HG02884 (cell line): ENCODE data around the gene ARMS2.

Experiments used
- ATAC-seq: cut with Tn5 transposase; IDR thresholded peaks from one replicate; pipeline ENCODE4 v1.9.1; 2021; ENCODE audit warnings: mild to moderate bottlenecking, moderate library complexity; ENCODE audit not compliant: unreplicated experiment

Gene ARMS2, protein sequence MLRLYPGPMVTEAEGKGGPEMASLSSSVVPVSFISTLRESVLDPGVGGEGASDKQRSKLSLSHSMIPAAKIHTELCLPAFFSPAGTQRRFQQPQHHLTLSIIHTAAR

DNA sequence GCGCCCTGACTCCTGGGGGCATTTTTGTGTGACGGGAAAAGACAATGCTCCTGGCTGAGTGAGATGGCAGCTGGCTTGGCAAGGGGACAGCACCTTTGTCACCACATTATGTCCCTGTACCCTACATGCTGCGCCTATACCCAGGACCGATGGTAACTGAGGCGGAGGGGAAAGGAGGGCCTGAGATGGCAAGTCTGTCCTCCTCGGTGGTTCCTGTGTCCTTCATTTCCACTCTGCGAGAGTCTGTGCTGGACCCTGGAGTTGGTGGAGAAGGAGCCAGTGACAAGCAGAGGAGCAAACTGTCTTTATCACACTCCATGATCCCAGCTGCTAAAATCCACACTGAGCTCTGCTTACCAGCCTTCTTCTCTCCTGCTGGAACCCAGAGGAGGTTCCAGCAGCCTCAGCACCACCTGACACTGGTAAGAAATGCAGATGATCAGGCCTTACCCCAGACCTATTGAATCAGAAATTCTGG is at the start of gene ARMS2:
TSS of gene ARMS2 (plus strand) at position 51 of the 478 bp plus-strand sequence. CDS start at position 126, 75 bp downstream.
- no peak for ATAC-seq

DNA sequence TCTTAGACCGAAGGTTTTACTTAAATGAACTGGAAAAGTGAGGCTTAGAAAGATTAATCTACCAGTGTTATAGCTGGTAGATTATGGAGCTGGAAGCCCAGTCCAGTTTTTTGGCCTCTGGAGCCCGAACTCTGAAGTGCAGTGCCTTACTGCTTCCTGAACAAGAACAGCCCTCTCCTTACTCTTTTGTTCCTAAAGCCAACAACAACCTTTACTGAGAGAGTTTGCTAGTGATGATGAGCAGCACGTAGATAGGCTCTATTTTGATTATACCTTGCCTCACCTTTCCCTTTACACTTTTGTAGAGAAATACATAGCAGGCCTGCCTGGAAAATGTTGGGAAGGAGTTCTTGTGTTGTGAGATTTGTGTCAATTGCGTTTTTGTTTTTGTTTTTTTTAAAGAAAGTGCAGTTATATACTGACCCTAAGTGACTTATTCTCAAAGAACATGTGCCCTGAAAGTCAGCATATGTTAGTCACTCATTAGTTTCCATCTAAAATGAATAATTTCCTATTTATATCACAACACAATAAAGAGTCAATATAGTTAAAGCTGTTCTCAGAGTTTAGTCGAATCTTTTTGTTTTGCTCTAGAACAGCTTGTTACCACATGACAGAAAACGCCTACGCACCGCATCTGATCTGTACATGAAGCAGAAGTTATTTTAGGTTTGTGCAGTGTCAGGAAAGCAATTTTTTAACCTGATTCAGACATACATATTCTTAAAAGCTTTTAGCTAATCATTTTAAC is 46.9 kb upstream of the ARMS2 start:
- ATAC-seq = no peak

DNA sequence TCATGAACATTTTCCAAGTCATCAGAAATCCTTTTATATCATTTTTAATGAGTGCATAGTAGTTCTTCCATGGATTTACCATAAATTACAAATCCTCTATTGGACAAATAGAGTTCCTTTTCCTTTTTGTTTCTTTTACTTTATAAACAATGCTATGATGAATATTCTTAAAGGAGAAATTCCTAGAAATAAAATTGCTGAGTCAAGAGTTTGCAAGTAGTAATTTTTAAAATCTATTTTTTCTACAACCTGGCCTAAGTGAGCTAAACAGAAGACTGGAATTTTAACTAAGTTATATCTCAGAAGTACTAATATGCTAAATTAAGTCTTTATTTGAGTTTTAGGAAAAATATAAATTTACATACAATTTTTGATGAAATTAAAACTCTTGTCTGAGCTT is 41.1 kb upstream of the ARMS2 start:
- no peak for ATAC-seq

DNA sequence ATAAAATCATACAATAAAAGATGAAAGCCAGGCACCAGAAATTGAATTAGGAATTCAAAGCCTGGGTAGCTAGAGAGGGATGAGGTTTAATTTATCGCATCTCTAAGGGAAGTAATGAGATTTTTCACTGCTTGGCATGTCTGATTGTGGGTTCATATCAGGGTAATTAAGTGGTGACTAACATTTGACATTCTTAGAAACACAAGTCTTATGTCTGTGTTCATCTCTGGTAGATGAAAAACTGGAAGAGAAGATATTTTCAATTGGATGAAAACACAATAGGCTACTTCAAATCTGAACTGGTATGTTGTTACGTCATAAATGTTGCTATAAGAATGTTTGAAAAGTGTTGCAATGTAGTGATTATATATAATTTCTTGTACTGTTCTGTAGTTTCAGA is 36.8 kb upstream of the ARMS2 start:
- no peak for ATAC-seq

DNA sequence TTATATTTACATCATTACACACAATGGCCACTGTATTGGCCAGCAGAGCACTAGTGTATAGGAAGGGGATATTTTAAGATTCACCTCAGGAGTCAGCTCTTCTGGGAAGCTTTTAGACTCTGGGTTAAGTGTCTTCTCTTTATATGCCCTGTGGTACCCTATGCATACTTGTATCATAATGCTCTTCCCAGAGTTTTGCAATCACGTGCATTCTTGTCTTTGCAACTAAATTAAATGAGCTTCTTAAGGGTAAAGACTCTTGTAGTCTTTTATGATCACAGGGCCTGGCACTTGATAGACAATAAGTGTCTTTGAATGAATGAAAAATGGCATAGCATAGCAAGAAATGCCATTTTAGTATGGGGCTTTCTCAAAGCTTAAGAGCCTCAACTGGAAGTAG is 35.4 kb upstream of the ARMS2 start:
- no peak for ATAC-seq

DNA sequence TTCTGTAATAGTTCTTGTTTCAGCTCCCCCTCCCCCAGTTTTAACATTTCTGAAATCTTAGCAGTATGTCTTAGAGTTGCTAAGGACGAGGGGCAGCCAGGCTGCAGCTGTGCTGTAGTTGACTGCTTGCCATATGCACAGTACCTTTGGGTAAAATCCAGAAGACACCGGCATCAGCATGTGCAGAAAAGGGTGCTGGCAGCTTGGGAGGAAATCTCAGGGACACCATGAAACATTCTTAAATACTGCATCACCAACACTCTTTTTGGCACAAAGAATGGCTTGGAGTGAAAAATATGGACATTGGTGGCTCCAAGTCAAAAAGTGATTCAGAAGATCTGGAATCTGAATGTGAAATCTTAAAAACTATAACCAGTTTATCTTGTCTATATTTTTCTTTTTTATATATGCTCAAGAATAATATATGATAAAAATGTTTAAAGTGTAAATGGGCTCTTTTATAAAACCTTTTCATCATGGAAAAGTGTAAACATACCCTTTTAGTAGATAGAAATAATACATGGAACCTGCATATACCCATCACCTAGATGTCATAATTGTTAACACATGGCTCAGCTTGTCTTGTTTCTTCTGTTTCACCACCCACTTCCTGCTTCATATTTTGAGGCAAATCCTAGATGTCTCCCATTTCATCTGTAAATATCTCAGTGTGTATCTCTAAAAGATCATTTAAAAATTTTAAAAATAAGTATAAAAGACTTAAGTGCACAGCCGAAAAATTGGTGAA is 34.4 kb upstream of the ARMS2 start:
- no peak for ATAC-seq

DNA sequence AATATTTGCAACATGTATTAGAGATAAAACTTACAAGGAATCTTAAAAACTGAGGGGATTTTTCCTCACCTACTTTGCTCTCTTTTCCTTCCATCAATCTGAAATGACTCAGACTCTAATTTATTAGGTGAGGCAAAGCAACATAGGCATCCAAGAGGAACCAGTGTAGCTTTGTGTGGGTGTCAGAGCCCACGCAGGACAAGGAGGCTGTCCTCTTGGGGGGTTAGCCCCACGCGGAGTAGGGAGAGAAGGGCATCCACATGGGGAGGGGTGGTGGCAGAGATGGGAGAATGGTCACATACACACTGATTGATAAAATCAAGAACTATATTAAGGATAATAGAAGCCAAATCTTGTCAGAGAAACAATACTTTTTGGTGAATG is 33.8 kb upstream of the ARMS2 start:
- no peak for ATAC-seq

DNA sequence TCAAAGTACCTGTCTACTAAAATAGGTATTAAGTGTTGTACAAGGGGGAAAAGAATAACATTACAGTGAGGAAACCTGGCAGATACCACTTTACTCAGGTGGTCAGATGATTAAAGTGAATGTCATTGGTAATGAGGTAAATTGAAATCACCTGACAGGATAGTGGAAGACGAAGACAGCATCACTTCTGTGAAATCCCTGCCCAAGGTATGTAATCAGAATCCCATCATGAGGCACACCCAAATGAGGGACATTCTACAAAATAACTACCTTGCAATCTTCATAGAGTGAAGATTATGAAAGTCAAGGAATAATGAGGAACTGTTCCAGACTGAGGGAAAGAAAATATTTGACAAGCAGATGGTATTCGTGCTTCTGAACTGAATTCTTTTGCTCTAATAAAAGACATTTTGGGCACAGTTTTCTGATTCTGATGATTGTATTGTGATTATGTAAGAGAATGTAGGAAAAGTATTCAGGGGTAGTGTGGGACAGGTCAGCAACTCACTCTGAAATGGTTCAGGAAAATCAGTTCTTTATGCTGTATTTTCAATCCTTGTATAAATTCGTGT is 33.3 kb upstream of the ARMS2 start:
- ATAC-seq = no peak

DNA sequence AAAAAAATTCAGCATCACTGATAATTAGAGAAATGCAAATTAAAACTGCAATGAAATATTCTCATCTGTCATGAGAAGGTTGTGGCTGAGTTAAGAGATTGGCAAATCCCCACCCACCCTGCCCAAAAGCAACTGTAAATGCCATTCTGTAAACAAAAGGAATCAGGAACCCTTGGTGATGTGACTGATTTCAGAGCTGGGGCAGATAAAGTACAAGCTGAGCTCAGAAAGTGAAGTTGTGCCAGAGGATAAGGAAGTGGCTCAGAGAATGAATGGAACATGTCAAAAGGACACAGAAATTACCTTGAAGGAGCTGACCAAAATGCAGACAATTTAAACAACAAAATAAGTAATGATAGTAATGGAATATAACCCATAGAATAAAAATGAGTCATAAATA is 32.7 kb upstream of the ARMS2 start:
- no peak for ATAC-seq

DNA sequence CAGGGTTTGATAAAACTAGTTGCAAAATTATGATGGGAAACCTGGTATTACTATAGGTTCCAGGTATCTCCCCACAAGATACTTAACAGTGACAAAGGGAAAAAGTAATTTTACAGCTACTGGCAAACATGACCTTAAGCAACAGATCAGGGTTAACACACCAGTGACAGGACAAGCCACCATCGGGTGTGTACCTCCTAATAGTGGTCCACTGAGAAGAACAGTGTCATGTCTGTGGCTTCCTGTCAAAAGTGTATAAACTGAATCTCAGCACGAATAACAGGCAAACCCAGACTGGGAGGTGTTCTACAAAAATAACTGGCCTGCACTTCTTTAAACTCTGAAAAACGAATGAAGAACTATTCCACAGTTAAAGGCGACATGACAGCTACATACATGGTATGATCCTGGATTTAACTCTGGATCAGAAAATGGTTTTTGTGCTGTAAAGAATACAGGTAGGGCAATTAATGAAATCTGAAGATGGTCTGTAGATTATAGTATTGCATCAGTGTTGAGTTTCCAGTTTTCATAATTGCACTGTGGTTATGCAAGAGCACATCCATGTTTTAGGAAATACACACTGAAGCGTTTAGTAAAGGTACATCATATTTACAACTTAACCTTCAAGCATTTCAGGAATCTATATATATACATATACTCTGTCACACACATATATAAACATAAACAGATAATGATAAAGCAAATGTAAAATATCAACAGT is 32.0 kb upstream of the ARMS2 start:
- ATAC-seq = no peak

DNA sequence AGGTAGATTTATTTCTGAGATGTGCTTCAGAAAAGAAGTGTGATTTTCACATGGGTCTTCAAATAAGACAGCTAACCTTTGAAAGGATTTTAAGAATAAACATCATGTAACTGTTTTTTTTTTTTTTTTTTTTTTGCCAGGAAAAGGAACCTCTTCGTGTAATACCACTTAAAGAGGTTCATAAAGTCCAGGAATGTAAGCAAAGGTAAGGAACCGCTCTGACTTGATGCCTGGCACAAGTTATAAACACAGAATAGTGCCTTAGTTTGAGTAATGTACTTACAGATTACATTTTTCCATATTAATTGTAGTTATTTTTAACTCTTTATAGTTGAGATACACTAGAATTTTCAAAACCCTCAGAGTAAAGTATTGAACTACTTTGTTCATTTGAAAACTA is 30.4 kb upstream of the ARMS2 start:
- no peak for ATAC-seq

DNA sequence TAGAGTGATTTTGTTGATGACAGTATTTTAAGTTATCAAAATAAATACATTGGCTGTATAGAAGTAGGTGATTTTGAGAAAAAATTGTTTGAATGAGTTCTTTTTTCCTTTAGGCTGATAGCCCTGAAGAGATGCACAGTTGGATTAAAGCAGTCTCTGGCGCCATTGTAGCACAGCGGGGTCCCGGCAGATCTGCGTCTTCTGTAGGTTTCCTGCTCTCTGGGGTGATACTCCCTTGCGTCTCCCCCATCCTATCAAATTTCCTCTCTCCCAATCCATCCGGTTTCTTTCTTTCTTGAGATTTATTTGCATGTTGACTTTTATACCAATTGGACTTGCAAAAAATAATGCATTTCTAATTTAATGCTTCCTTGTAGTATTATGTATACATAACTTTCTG is 27.6 kb upstream of the ARMS2 start:
- no peak for ATAC-seq

DNA sequence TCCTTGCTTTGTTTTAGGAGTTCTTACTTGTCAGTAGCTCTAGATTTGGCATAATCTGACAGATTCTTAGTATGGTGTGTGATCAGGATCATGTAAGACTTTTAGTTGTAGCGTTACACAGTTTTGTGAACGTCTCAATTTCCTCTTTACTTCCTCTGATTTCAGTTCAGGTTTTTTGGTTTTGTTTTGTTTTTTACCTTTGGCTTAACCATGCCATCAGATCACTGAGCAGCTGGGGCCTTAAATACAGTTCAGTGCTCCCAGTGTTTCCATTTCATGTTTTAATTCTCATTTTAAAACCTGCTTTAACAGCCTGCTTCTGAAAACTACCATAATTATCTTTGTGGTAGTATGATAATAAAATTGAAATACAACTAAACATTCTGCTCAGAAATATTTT is 27.2 kb upstream of the ARMS2 start:
- no peak for ATAC-seq

DNA sequence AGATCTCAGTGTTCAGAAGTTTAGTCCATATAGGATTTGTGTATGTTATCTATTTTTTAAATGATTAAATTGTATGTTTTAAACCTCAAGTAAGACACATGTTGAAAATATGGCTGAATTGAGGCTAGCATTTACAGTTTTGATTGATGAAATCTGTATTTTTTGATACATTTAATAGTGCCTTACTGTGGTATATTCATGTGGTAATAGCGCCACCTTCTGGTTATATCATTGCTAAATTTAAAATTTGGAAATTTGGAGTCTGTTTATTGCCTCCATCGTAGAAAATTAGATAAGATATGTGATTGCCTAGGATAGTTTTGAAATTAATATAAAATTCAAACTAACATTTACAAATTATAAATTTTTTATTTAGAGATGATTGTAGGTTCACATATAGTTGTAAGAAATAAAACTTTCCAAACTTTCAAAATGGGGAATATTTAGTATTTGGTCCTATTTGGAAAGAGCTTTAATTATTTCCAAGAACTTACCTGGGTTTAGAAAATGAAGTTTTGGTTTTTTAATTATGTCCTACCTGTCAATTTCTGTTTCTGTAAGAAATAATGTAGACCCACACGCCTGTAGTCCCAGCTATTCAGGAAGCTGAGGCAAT is 19.1 kb upstream of the ARMS2 start:
- no peak for ATAC-seq

DNA sequence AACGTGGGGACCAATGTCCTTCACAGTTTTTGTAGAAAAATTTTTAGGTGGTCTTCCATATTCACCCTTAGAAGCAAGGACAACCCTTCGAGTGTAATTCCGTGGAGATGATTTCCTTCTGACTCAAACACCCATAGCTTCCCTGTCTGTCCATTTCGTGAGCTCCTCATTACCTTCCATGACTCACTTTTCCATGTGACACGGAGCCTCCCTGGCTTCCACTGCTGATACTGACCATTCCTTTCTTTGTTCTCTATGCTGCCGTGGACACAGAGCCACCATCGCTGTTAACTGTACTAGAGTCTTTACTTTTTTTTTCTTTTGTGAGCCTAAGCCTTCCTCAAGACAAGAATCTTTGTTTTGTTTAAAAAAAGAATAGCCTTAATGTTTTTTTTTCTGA is 12.5 kb upstream of the ARMS2 start:
- no peak for ATAC-seq

DNA sequence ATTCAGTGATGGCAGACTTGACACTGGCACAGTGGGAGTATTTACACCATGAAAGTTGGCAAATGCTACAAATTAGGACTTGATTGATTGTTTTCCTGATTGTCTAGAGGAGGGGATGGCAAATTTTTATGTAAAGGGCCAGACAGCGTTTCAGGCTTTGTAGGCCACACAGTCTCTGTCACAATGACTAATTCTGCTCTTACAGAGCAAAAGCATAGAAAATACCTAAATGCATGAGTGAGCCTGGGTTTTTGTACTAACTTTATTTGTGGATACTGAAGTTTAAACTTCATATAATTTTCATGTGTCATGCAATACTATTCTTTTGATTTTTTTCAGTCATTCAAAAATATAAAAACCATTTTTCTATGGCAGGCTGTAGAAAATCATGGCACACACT is 9.0 kb upstream of the ARMS2 start:
- ATAC-seq = no peak

DNA sequence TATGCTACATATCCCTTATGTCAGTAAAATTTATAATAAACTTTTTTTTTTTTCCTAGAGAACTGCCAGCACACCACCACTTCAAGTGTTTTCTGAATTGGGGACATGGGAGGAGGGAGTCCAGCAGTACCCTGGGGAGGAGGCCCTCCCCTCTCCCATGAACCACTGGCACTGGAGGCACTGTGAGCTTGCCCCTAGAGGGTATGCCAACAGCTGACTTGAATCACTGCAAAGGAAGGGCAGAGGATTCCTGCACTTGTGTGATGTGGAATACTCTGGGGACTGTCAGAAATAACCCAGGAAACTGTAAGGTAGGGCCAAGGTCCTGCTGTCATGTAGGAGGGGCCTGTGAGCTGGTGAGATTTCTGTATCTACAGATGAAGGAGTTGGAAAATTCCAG is 8.5 kb upstream of the ARMS2 start:
- ATAC-seq = no peak

DNA sequence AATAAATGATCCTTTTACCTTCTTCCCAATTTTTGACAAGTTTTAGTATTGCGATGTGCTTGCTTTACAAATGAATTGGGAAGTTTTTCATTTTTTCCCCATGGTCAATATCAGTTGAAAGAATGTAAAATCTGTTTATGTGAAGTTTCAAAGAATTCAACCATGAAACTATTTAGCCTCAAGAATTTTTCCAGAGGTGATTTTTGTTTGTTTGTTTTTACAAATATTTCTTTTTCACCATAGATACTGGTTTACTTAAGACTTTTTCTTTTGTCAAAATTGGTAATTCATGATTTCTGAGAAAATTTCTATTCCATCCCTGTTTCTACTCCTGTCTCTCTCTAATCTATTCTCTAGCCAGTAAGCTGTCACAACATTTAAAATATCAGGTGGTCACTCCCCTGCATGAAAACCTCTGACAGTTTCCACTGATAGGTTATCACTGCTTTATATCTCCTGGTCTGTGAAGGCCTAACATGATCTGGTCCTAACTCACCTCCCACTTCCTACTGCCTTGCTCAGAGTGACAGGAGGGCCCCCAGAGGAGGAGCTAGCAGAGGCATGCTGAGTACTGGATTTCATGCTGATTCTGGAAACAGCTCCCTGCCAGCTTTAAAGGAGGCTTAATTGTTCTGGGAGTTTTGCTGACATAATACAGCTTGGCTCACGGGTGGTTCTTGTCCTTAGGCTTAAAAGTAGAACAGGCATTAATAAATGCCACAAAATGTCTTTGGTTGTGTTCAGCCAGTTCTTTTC is 7.6 kb upstream of the ARMS2 start:
- ATAC-seq = no peak

DNA sequence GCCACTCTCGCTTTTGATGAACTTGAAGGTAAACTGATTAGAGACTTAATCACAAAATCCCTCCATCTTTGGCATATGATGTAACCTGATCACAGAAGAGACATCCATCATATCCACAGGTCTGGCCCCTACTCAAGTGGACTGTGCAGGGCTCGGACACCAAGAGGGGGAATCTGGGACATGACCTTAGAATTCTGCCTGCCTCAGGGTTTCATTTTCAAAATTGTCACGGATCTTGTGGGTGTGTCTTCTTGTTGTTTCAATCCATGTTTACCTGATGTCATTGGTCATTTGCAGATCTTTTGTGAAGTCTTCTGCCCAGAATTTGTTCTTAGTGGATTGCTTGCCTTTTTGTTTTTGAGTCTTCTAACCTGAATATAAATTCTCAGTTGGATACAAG is 5.9 kb upstream of the ARMS2 start:
- no peak for ATAC-seq

DNA sequence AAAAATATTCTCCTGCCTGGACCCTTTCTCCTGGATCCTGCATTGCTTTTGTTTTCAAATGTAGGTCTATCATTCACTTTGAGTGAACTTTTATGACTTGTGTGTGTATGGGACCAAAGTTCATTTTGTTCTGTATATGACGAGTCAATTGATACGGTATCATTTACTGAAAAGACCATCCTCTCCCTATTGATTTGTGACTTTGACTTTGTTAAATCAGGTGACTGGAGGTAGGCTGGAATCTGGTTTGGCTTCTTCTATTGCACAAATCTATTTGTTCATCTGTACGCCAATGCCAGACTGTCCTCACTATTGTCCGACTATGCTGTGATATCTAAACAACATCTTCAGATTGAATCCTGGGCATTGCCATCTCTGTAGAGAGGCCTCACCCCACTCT is 5.3 kb upstream of the ARMS2 start:
- no peak for ATAC-seq
